Memory B cell (primary cell): ENCODE results near the gene SLIT3.

Source experiments
- ATAC-seq: fragments of 150-1000 bp; cut with Tn5 transposase; 2 replicates; pipeline ENCODE4 v1.10.0; 2021; ENCODE audit warnings: low read depth, mild to moderate bottlenecking, moderate library complexity
- DNase-seq, 2 donors: peaks; one replicate each; pipeline ENCODE4 v3.0.0; 2022; ENCODE audit warnings: low spot score in 2 of 2
- H3K27ac Mint-ChIP-seq: one replicate; pipeline ENCODE4 v1.8.0; 2022; ENCODE audit warnings: mild to moderate bottlenecking, moderate library complexity, mixed read lengths
- H3K27me3 Mint-ChIP-seq: one replicate; pipeline ENCODE4 v1.8.0; 2022; ENCODE audit warnings: mixed read lengths
- H3K36me3 Mint-ChIP-seq: one replicate; pipeline ENCODE4 v1.8.0; 2022; ENCODE audit warnings: mild to moderate bottlenecking, mixed read lengths
- H3K4me1 Mint-ChIP-seq: one replicate; pipeline ENCODE4 v1.8.0; 2022; ENCODE audit warnings: mixed read lengths
- H3K4me3 Mint-ChIP-seq: one replicate; pipeline ENCODE4 v1.8.0; 2022; ENCODE audit warnings: mild to moderate bottlenecking, moderate library complexity, mixed read lengths
- H3K9me3 Mint-ChIP-seq: one replicate; pipeline ENCODE4 v1.8.0; 2022; ENCODE audit warnings: mixed read lengths

The SLIT3 gene

GRCh38 chr5:168714046-168714445, 586.9 kb downstream of the SLIT3 start:
- Mint-ChIP-seq H3K9me3 (no peaks in the 10 kb centered on the region), H3K4me3 (no peak overlapping the region), H3K36me3 (no peaks in the 10 kb centered on the region), H3K27ac (no peak overlapping the region), H3K4me1 (no peaks in the 10 kb centered on the region), H3K27me3 (peaks cover 4% of the 10 kb centered on the region)
- ATAC-seq (no peak), DNase-seq (no peak)

- DNase-seq (no peak), ATAC-seq (no peak)
- Mint-ChIP-seq H3K27me3 (peaks cover 2% of the 10 kb centered on the region), H3K4me1 (no peaks in the 10 kb centered on the region), H3K36me3 (no peaks in the 10 kb centered on the region), H3K9me3 (no peaks in the 10 kb centered on the region), H3K4me3 (no peak overlapping the region), H3K27ac (no peak overlapping the region)
Observed at GRCh38 chr5:168713051-168713450, 587.9 kb downstream of the SLIT3 start.

GRCh38 chr5:168712280-168712924, 588.5 kb downstream of the SLIT3 start:
- H3K9me3 Mint-ChIP-seq: no peaks in the 10 kb centered on the region
- no peak overlapping the region for H3K27ac Mint-ChIP-seq
- no peaks in the 10 kb centered on the region for H3K36me3 Mint-ChIP-seq
- no peaks in the 10 kb centered on the region for H3K4me1 Mint-ChIP-seq
- H3K27me3 Mint-ChIP-seq: peaks cover 2% of the 10 kb centered on the region
- no peak for ATAC-seq
- DNase-seq: no peak
- no peak overlapping the region for H3K4me3 Mint-ChIP-seq

DNA sequence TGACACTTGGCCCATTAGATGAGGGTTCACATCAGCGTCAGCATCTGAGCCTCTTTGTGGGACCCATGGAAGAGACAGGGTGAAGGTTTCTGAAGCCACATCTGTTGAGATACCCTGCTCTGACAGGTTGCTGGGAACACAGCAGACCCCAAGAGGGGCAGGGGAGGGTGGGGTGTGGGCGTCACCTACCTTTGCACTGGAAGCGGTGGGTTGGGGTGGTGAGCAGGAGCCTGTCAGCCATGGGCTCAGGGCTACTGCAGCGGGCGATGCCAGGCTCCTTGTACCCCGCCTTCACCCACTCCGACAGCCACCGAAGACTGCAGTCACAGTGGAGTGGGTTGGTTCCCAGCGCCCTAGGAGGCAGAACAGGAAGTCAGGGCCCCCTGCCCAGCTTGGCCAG, 590.2 kb downstream of the SLIT3 start:
- no peaks in the 10 kb centered on the region for H3K36me3 Mint-ChIP-seq
- ATAC-seq: no peak

DNA sequence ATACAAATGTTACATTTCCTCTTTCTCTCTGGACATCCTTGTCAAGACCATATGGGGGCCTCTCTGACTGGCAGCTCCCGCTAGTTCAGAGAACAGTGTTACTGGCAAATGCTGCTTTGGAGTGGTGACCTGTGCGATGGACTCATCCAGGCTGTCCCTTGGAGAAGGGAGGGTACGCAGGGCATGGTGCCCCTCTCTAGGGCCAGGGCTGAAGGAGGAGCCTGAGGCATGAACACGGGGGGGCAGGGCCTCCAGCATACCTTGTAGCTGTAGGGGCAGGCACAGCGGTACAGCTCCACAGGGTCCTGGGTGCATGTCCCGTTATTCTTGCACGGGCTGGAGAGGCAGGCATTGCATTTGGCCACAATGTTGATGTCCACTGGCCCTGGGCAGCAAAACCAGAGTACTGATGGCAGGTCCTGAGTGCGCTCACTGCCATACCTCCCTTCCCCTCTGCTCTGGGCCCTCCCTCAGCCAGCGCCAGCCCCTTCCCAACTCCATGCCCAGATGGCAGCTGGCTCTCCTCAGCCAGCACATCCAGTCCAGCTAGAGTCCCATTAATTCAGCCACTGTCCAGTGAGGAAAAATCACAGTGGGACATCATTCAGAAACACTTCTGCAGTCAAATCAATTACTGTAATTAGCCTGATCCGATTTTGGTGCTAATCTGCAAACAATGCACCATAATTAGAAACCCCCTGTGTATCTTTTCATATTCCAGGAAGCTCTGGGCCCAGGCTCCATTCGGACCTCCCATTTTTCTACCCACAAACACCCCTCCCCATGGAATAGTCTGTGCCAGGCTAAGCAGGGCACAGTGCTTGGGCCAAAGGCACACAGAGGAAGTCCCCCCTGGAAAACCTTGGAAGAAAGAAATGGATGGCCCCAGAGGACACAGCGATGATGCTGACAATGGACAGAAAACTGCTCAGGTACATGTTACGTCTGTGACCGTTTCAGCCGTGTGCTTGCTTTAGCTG, 592.9 kb downstream of the SLIT3 start:
- Mint-ChIP-seq H3K9me3 (no peaks in the 10 kb centered on the region), H3K4me1 (no peaks in the 10 kb centered on the region), H3K4me3 (no peak overlapping the region), H3K36me3 (no peaks in the 10 kb centered on the region), H3K27me3 (peaks cover 6% of the 10 kb centered on the region), H3K27ac (no peak overlapping the region)
- no peak for DNase-seq
- ATAC-seq: no peak

More for the DNA sequence above, 590.2 kb downstream of the SLIT3 start:
- H3K27me3 Mint-ChIP-seq: peaks cover 3% of the 10 kb centered on the region
- no peak overlapping the region for H3K4me3 Mint-ChIP-seq
- no peak for DNase-seq
- H3K4me1 Mint-ChIP-seq: no peaks in the 10 kb centered on the region
- no peak overlapping the region for H3K27ac Mint-ChIP-seq
- no peaks in the 10 kb centered on the region for H3K9me3 Mint-ChIP-seq

- Mint-ChIP-seq H3K4me3 (no peak overlapping the region), H3K4me1 (no peaks in the 10 kb centered on the region), H3K27me3 (peaks cover 4% of the 10 kb centered on the region), H3K27ac (no peak overlapping the region), H3K9me3 (no peaks in the 10 kb centered on the region), H3K36me3 (no peaks in the 10 kb centered on the region)
- no peak for DNase-seq
- ATAC-seq: no peak
Observed at GRCh38 chr5:168706655-168707069, 594.3 kb downstream of the SLIT3 start.

GRCh38 chr5:168705321-168705720, 595.6 kb downstream of the SLIT3 start:
- no peak for ATAC-seq
- peaks cover 5% of the 10 kb centered on the region for H3K27me3 Mint-ChIP-seq
- DNase-seq: no peak
- no peaks in the 10 kb centered on the region for H3K36me3 Mint-ChIP-seq
- H3K9me3 Mint-ChIP-seq: no peaks in the 10 kb centered on the region
- H3K27ac Mint-ChIP-seq: no peak overlapping the region
- no peaks in the 10 kb centered on the region for H3K4me1 Mint-ChIP-seq
- no peak overlapping the region for H3K4me3 Mint-ChIP-seq

DNA sequence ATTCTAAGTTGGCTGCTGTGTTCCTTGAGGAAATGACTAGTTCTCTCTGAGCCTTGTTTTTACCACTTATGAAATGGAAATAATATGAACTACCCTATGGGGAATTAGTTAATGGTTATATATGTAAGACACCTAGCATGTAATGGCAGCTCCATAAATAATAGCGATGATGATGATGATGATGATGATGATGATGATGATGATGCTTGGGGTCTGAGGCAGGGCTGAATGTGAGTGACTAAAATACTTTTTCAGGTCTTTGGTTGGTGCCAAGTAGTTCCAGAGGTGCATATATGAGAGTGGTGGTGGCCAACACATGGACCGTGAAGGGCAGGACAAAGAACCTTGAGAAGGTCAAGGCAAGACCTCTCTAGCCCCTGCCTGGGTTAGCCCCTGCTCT, 598.4 kb downstream of the SLIT3 start:
- Mint-ChIP-seq H3K27me3 (peaks cover 11% of the 10 kb centered on the region), H3K27ac (no peak overlapping the region), H3K4me1 (no peaks in the 10 kb centered on the region), H3K4me3 (no peak overlapping the region), H3K9me3 (no peaks in the 10 kb centered on the region), H3K36me3 (no peaks in the 10 kb centered on the region)
- ATAC-seq: no peak
- DNase-seq: no peak

DNA sequence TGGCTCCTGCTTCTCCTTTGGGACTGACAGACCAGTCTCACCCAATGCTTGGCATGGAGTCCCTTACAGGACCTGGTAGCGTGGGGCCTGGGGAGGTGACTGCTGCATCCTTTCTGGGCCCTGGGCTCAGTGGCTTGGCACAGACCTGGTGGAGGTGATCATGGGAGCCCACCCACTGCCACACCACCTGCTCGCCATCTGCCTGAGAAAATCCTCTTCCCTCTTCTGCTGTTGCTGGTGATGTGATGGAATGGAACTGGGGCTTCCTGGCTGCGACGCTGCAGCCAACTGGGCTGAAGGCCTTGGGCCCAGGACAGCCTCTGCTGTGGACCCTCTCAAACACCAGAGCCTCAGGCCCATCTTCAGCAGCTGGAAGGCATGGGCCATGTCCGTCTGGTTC, 599.3 kb downstream of the SLIT3 start:
- Mint-ChIP-seq H3K27me3 (peaks cover 14% of the 10 kb centered on the region), H3K4me1 (no peaks in the 10 kb centered on the region), H3K36me3 (no peaks in the 10 kb centered on the region), H3K9me3 (no peaks in the 10 kb centered on the region), H3K4me3 (no peak overlapping the region), H3K27ac (no peak overlapping the region)
- no peak for DNase-seq
- no peak for ATAC-seq

GRCh38 chr5:168699002-168699401, 601.9 kb downstream of the SLIT3 start:
- ATAC-seq (no peak), DNase-seq (no peak)
- Mint-ChIP-seq H3K4me1 (no peaks in the 10 kb centered on the region), H3K4me3 (no peak overlapping the region), H3K27ac (no peak overlapping the region), H3K36me3 (no peaks in the 10 kb centered on the region), H3K27me3 (peaks cover 15% of the 10 kb centered on the region), H3K9me3 (no peaks in the 10 kb centered on the region)

DNA sequence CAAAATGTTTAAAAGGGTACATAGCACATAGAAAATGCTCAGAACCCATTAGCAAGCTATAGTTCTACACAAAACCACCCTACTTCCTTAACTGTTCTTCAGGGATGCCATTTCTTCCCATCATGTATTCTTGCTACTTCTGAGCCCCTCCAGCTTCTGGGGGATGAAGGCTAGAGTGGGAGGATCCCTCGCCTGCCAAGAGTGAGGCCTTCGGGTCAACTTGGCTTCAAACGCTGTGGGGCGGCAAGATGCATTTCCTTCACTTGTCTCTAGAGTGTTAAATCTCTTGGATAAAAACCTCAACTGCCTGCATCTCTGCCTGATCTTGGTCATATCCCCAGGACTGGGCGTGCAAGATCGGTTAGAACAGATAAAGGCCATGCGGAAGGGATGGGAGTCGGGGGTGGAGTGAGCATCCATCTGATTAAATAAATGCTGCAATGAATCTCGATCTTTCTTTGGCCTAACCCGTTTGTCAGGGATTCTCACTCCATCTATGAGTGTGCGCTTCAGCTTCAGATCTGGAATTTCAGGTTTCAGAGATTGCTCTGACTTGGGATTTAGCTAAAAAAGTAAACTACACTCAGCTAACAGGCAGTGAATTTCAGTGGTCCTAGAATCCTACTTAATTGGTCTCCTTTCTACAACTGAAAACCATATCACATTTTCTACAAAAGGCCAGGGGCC, 603.8 kb downstream of the SLIT3 start:
- Mint-ChIP-seq H3K4me1 (no peaks in the 10 kb centered on the region), H3K27ac (no peak overlapping the region), H3K9me3 (no peaks in the 10 kb centered on the region), H3K27me3 (peaks cover 17% of the 10 kb centered on the region), H3K36me3 (no peaks in the 10 kb centered on the region), H3K4me3 (no peak overlapping the region)
- ATAC-seq (no peak), DNase-seq (no peak)

DNA sequence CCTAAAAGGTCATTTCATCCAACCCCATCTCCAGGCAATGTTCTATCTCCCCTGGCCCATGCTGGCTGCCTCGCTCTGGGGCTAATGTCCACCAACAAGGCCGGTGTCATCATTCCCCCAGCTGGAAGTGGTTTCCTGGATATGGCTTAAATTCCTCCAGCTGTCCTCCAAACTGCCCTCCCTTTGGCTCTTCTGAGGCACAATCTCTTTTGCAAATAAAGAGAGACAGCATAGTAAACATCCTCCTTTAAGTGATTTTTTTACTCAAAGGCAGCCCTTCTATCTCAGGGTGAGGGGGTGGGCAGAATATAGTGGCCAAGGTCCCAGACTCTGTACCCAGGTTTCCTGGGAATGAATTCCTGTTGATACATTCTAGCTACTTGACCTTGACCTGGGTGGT, 604.3 kb downstream of the SLIT3 start:
- Mint-ChIP-seq H3K27ac (no peak overlapping the region), H3K9me3 (no peaks in the 10 kb centered on the region), H3K36me3 (no peaks in the 10 kb centered on the region), H3K4me1 (no peaks in the 10 kb centered on the region), H3K4me3 (no peak overlapping the region), H3K27me3 (peaks cover 17% of the 10 kb centered on the region)
- no peak for ATAC-seq
- no peak for DNase-seq

DNA sequence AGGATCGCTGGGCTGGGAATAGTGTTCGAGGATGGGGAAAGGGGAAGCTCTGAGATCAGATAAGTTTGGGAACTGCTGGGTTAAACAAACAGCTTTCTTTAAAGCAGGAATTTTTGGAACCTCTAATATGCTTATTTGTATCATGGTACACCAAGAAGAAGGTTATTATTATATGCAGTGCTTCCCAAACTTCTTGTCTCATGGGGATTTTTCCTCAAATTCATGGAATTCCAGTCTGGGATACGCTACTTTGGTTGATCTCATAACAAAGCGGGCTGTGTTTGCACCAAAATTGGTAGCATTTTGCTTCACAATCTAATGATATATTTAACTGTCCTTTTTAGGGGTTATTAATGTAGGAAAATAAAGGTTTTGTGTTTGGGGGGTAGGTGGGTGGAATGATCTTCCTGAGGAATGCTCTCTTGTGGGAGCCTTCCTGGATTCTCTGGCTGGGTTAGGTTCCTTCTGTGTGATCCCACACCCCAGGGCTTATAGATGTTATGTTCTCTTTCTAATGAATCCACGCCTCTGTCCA, 605.6 kb downstream of the SLIT3 start:
- Mint-ChIP-seq H3K9me3 (no peaks in the 10 kb centered on the region), H3K4me3 (no peak overlapping the region)

DNA sequence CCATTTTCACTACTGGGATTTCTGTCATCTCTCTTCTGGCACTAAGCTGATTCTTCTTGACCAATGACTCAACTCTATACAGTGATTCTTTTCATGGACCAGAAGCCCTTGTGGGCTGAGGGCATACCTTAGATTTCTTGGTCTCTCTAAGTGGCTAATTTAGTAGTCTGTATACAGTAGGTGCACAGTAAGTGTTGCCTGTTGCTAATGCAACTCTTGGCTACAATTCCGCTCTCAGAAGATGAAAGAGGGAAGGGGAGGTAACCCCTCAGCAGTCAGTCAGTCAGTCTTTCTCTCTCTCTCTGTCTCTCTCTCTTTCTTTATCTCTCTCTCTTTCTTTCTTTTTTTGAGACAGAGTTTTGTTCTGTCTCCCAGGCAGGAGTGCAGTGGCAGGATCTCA, 606.6 kb downstream of the SLIT3 start:
- Mint-ChIP-seq H3K4me1 (no peaks in the 10 kb centered on the region), H3K4me3 (no peak overlapping the region), H3K27ac (no peak overlapping the region), H3K36me3 (no peaks in the 10 kb centered on the region), H3K9me3 (no peaks in the 10 kb centered on the region), H3K27me3 (peaks cover 17% of the 10 kb centered on the region)
- DNase-seq (no peak), ATAC-seq (no peak)

More for the DNA sequence above, 605.6 kb downstream of the SLIT3 start:
- H3K4me1 Mint-ChIP-seq: no peaks in the 10 kb centered on the region
- ATAC-seq (no peak), DNase-seq (no peak)
- H3K27me3 Mint-ChIP-seq: peaks cover 17% of the 10 kb centered on the region
- H3K36me3 Mint-ChIP-seq: no peaks in the 10 kb centered on the region
- H3K27ac Mint-ChIP-seq: no peak overlapping the region
